Brain microvascular endothelial cell (primary cell): ENCODE measurements around the gene KRT6A.

Experiments
- DNase-seq: peaks from one replicate; pipeline ENCODE4 v3.0.0-alpha.2; 2020
- H3K27ac ChIP-seq: fragments of 250-450 bp; sonication (Bioruptor Pico); 2 replicates; pipeline ENCODE4 v1.5.1; 2020; ENCODE audit warnings: mild to moderate bottlenecking, moderate library complexity
- H3K27me3 ChIP-seq: fragments of 250-450 bp; sonication (Bioruptor Pico); replicated peaks from 2 replicates; pipeline ENCODE4 v1.5.1; 2020; ENCODE audit warnings: mild to moderate bottlenecking
- H3K36me3 ChIP-seq: fragments of 250-450 bp; sonication (Bioruptor Pico); replicated peaks from 2 replicates; pipeline ENCODE4 v1.5.1; 2020; ENCODE audit warnings: mild to moderate bottlenecking
- H3K4me3 ChIP-seq: 2 replicates; pipeline ENCODE4 v1.5.1; 2011; ENCODE audit warnings: low read depth, mild to moderate bottlenecking, control low read depth, low read length, moderate library complexity
- in situ Hi-C: cut with HindIII; loops from 2 replicates; pipeline ENCODE4 v1.10.0; 2017; ENCODE audit warnings: low sequenced_read_pairs, low pct_ligation_motif_present
- TF ChIP-seq, protein P1 (sequence below): IDR thresholded peaks from 2 replicates; pipeline ENCODE4 v1.5.1; 2011; ENCODE audit warnings: low read depth, mild to moderate bottlenecking, moderate library complexity, low read length, control low read depth, inconsistent platforms; ENCODE audit errors: missing control alignments

KRT6A gene

DNA sequence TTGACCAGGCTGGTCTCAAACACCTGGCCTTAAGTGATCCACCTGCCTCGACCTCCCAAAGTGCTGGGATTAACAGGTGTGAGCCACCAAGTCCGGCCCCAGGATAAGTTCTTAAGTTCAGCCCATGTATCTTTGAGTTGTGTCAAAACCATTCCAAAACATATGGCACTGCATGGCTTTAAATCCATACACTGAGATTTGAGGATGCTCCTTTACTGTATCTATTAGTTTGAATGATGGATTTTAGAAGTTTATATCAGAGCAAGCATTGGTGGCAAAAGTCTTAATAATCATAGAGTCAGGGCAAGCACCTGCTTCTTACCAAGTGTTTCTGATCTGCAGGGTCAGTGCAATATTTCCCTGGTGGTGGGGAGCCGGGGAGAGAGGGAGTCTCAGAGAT lies 47.2 kb downstream of the KRT6A start:
- Histone ChIP-seq H3K4me3 (no peak overlapping the region), H3K36me3 (no peaks in the 10 kb centered on the region), H3K27me3 (no peaks in the 10 kb centered on the region), H3K27ac (no peak overlapping the region)
- TF ChIP-seq, protein P1, sequence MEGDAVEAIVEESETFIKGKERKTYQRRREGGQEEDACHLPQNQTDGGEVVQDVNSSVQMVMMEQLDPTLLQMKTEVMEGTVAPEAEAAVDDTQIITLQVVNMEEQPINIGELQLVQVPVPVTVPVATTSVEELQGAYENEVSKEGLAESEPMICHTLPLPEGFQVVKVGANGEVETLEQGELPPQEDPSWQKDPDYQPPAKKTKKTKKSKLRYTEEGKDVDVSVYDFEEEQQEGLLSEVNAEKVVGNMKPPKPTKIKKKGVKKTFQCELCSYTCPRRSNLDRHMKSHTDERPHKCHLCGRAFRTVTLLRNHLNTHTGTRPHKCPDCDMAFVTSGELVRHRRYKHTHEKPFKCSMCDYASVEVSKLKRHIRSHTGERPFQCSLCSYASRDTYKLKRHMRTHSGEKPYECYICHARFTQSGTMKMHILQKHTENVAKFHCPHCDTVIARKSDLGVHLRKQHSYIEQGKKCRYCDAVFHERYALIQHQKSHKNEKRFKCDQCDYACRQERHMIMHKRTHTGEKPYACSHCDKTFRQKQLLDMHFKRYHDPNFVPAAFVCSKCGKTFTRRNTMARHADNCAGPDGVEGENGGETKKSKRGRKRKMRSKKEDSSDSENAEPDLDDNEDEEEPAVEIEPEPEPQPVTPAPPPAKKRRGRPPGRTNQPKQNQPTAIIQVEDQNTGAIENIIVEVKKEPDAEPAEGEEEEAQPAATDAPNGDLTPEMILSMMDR, result no peak
- in situ Hi-C loops, result no loop called here
- no peak for DNase-seq

DNA sequence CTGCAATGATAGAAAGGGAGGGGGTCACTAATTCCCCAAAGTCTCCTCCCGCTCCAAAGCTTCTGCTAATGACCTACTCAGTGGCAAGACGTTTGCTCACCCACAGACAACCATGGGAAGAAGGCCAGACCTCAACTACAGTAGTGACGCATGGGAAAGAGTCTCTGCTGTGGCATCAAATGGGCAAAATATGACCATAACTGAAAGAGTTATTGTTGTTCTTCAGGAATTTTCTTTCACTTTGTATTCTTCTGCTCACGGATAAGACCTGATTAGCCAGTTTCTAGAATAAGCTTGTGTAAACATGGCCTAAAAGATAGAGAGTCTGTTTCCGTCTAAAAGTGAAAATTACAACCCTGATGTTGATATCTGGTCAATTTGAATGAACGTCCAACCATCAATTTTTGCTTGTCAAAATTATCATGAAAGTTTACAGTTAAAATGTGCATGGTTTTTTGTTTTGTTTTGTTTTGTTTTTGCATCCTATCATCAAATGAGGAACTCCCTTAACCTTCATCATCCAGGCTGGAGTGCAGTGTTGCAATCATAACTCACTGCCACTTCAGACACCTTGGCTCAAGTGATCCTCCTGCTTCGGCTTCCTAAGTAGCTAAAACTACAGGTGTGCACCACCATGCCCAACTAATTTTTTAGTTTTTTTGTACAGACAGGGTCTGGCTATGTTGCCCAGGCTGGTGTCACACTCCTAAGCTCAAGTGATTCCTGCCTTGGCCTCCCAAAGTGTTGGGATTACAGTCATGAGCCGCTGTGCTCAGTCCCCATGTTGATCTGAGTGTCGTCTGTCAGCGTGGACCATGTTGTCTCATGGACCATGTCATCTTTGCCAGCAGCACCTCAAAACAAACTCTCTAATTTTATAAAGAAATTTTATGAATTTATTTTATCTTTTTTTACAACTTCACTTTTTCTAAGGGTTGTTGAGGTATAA lies 48.1 kb downstream of the KRT6A start:
- H3K36me3 ChIP-seq, result no peaks in the 10 kb centered on the region
- DNase-seq, result no peak
- TF ChIP-seq, protein P1, result no peak
- H3K27me3 ChIP-seq, result no peaks in the 10 kb centered on the region
- no peak overlapping the region for H3K27ac ChIP-seq
- in situ Hi-C loops, result no loop called here
- H3K4me3 ChIP-seq, result no peak overlapping the region

DNA sequence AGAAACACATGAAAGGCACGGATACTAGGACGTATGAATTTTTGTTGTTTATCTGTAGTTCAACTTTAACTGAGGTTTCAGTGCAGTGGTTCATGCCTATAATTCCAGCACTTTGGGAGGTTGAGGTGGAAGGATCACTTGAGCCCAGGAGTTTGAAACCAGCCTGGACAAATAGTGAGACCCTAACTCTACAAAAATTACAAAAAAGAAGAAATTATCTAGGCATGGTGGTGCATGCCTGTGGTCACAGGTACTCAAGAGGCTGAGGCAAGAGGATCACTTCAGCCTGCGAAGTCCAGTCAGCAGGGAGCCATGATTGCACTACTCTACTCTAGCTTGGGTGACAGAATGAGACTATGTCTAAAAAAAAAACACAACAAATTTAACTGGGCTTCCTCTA lies 49.1 kb downstream of the KRT6A start:
- TF ChIP-seq, protein P1, result no peak
- no peak overlapping the region for H3K4me3 ChIP-seq
- H3K27me3 ChIP-seq, result no peaks in the 10 kb centered on the region
- H3K27ac ChIP-seq, result no peak overlapping the region
- in situ Hi-C loops, result no loop called here
- no peaks in the 10 kb centered on the region for H3K36me3 ChIP-seq
- DNase-seq, result no peak

DNA sequence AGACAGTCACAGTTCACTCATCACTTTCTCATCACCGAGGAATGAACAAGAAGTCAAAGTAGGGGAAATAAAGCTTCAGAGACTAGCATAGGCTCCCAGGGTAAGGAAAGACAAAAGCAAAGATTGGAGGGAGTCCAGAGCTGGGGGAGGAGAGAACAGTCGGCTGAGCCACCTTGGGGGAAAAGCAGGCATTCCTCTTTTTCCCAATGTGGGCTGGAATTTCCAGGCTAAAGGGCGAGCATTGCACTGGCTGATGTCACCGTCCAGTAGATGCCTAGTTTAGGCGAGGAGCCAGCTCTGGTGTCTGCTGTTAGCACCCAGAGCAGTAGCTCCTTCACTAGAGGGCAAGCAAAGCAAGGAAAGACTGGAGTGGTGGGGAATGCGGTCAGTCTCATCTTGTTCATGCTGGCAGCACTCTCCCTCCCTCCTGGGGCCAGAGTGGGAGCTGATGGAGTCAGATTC lies 50.4 kb downstream of the KRT6A start:
- Histone ChIP-seq H3K27ac (no peak overlapping the region), H3K27me3 (no peaks in the 10 kb centered on the region), H3K36me3 (no peaks in the 10 kb centered on the region), H3K4me3 (no peak overlapping the region)
- TF ChIP-seq, protein P1, result peak; percentile 51
- in situ Hi-C loops, result no loop called here
- peak; percentile 42 for DNase-seq

DNA sequence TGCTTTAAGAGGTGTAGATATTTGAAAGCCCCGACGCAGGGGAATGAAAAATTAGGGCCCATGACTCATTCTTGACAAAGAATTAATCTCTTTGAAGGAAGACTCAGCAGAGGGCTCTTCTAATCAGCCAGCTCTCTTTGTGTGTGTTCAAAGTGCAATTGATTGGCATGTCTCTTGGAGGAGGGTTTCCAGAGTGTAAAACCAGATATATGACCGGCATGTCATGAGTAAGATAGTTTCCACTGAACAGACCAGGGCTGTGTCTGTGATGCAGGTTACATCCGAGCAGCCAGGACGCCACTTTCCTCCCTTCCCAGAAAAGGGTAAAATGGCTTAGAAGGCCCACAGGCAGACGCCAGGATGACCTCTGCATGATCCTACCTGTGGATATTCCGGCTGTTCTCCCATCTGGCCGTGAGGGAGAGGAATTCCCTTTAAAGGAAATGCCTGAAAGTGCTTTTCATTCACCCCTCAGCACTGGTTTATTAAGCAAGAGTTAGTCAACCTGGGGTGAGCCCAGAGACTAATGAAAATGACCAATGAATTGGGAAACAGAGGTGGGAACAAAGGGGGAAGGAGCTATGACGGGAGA lies 51.6 kb downstream of the KRT6A start:
- in situ Hi-C loops, result no loop called here
- no peaks in the 10 kb centered on the region for H3K27me3 ChIP-seq
- TF ChIP-seq, protein P1, result no peak
- no peaks in the 10 kb centered on the region for H3K36me3 ChIP-seq
- no peak overlapping the region for H3K4me3 ChIP-seq
- no peak overlapping the region for H3K27ac ChIP-seq
- DNase-seq, result no peak
